HepG2 (cell line): ENCODE data around the gene DDX3Y. TPM values are rescaled to one million over a fixed set of nuclear protein-coding genes. Genes with fewer than 3 reads are reported as not detected.

ENCODE experiments used
- GMEB1 ChIP-seq: sonication (generic); formaldehyde crosslinking; IDR thresholded peaks from 2 replicates; pipeline ENCODE4 v1.5.1; 2020; ENCODE audit warnings: missing genetic modification reagents, mild to moderate bottlenecking, borderline replicate concordance
- HNF4A ChIP-seq: sonication (generic); formaldehyde crosslinking; IDR thresholded peaks from 2 replicates; pipeline ENCODE4 v1.4.0; 2020; ENCODE audit warnings: missing genetic modification reagents
- NFYC ChIP-seq: IDR thresholded peaks from 2 replicates; pipeline ENCODE4 v1.6.1; 2016; ENCODE audit warnings: missing genetic modification reagents, missing compliant biosample characterization
- PAX8 ChIP-seq: sonication (generic); formaldehyde crosslinking; IDR thresholded peaks from 2 replicates; pipeline ENCODE4 v1.8.0; 2022; ENCODE audit warnings: mild to moderate bottlenecking, missing genetic modification reagents, borderline replicate concordance
- PHF8 ChIP-seq: sonication (generic); formaldehyde crosslinking; IDR thresholded peaks from 2 replicates; pipeline ENCODE4 v1.5.0; 2020; ENCODE audit warnings: missing genetic modification reagents
- POLR2G ChIP-seq: fragments of 200-400 bp; formaldehyde crosslinking; IDR thresholded peaks from 2 replicates; pipeline ENCODE4 v1.6.1; 2018; ENCODE audit warnings: mild to moderate bottlenecking, low read depth, low read length, moderate library complexity
- RBFOX2 ChIP-seq: fragments of 200-400 bp; formaldehyde crosslinking; IDR thresholded peaks from 2 replicates; pipeline ENCODE4 v1.6.1; 2017; ENCODE audit warnings: low read depth, mild to moderate bottlenecking, low read length
- RFX3 ChIP-seq: IDR thresholded peaks from 2 replicates; pipeline ENCODE4 v1.6.1; 2016; ENCODE audit warnings: missing biosample characterization, missing genetic modification reagents
- SP1 ChIP-seq, 2 experiments: fragments of 450-650 bp in 1 of 2; sonication (generic) in 1 of 2; formaldehyde crosslinking in 1 of 2; IDR thresholded peaks; 2 replicates each; pipeline versions ENCODE4 v1.4.0 to v1.6.1; 2016 to 2020; ENCODE audit warnings: missing genetic modification reagents in 1 of 2
- TBL1XR1 ChIP-seq: fragments of 150-350 bp; IDR thresholded peaks from 2 replicates; pipeline ENCODE4 v1.6.1; 2014; ENCODE audit warnings: borderline replicate concordance, low read length; ENCODE audit not compliant: partially characterized antibody
- THAP11 ChIP-seq: IDR thresholded peaks from 2 replicates; pipeline ENCODE4 v1.6.1; 2016; ENCODE audit warnings: missing biosample characterization, missing genetic modification reagents
- TMF1 ChIP-seq: sonication (generic); formaldehyde crosslinking; IDR thresholded peaks from 2 replicates; pipeline ENCODE4 v1.8.1; 2022; ENCODE audit warnings: low read depth, missing genetic modification reagents
- ZBTB25 ChIP-seq: IDR thresholded peaks from 2 replicates; pipeline ENCODE4 v1.6.1; 2018; ENCODE audit warnings: missing genetic modification reagents
- ZNF224 ChIP-seq: sonication (generic); formaldehyde crosslinking; IDR thresholded peaks from 2 replicates; pipeline ENCODE4 v1.5.0; 2020; ENCODE audit warnings: mild to moderate bottlenecking, missing genetic modification reagents
- ZNF687 ChIP-seq: sonication (generic); formaldehyde crosslinking; IDR thresholded peaks from 2 replicates; pipeline ENCODE4 v1.5.1; 2020; ENCODE audit warnings: mild to moderate bottlenecking, missing genetic modification reagents, moderate library complexity
- polyA plus RNA-seq, 8 experiments: library from polyadenylated mRNA; depleted of rRNA in 3 of 8; stranded (reverse) in 7 of 8; unstranded in 1 of 8; fragments of >200 nt; fragmentation: Illumina TruSeq in 4 of 8; extraction: Trizol in 4 of 8; gene quantifications; 2 replicates each; pipeline versions ENCODE4 v1.2.1 to v1.2.3, GENCODE V29; 2011 to 2016; ENCODE audit warnings: low read depth in 4 of 8, missing spikeins in 1 of 8, mixed read lengths in 1 of 8; ENCODE audit not compliant: insufficient read depth in 1 of 8
- total RNA-seq, 5 experiments: library from RNA; depleted of rRNA; stranded (reverse); fragments of >200 nt; fragmentation: Illumina TruSeq; extraction: Trizol; gene quantifications; 2 replicates each; pipeline ENCODE4 v1.2.3, GENCODE V29; 2016; ENCODE audit warnings: low read depth in 1 of 5
- TF ChIP-seq, protein P1 (sequence below): sonication (generic); IDR thresholded peaks from 2 replicates; pipeline ENCODE4 v1.6.1; 2016; ENCODE audit warnings: low read depth, borderline replicate concordance
- TF ChIP-seq, protein P2 (sequence below): IDR thresholded peaks from 2 replicates; pipeline ENCODE4 v1.6.1; 2016; ENCODE audit warnings: low read depth
- TF ChIP-seq, protein P3 (sequence below): IDR thresholded peaks from 2 replicates; pipeline ENCODE4 v1.6.1; 2016; ENCODE audit warnings: missing genetic modification reagents, missing compliant biosample characterization

The DDX3Y gene
- total and polyA plus RNA-seq, 2 of the 13 experiments (the other 11 are each of a cell fraction or from before 2014, with no cell fraction given) = 112 to 113 TPM

DNA sequence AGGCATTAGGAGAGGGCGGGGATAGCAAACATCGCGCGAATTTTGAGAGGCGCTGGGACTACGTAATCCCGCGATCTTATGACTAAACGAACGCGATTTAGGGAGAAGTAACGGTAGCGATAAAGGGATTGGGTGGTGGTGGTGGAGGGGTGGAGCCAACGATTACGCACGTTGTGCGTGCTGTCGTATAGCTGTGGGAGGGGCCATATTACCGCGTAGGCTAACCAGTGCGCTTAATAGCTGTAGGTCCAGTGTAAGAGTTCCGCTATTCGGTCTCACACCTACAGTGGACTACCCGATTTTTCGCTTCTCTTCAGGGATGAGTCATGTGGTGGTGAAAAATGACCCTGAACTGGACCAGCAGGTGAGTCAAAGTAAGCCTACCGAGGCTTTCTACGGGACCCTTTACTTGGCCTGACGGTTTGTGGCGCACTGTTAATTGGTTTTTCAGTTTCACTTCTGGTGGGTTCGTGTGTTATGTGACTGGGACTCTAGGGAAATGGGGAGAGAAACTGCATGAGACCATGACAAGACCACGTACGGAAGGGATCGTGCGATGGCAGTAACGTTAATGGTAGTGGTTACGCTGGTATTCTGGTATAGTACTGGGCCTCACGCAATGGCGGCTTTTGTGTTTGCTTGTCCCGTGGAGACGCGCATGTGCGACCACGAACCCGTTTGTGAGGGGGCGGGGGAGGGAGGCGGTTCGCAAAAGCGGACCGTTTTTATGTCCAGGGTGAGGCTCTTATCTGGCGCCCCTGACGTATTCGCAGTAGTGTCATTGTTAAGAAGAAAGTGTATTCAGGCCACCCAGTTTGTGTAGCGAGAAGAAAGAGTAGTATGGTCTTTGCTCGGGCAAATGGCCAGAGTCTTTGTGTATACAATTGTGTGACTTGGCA lies at the start of gene DDX3Y (continued):
- TF ChIP-seq GMEB1 (CRISPR knock-in tag) (peak; percentile 92), RBFOX2 (peak; percentile 43; the same call in 1 of the 2 replicates), TMF1 (CRISPR knock-in tag) (no peak), RFX3 (CRISPR knock-in tag) (no peak), PHF8 (CRISPR knock-in tag) (peak; percentile 69; the same call in 1 of the 2 replicates), ZBTB25 (CRISPR knock-in tag) (0 out of 2 replicates have a peak, but pooled peaks have one; percentile 17), HNF4A (no peak), PAX8 (CRISPR knock-in tag) (no peak), POLR2G (peak; percentile 85), ZNF687 (CRISPR knock-in tag) (peak; percentile 58; the same call in 1 of the 2 replicates), NFYC (CRISPR knock-in tag) (peak; percentile 46; the same call in 1 of the 2 replicates), ZNF224 (no peak), THAP11 (CRISPR knock-in tag) (peak; percentile 37; the same call in 1 of the 2 replicates), SP1 (IDR thresholded peaks at IDR 0.05) (no peak), SP1 (CRISPR knock-in tag; IDR thresholded peaks at IDR 0.05) (peak; percentile 54), TBL1XR1 (peak; percentile 47)
- TF ChIP-seq, protein P1, sequence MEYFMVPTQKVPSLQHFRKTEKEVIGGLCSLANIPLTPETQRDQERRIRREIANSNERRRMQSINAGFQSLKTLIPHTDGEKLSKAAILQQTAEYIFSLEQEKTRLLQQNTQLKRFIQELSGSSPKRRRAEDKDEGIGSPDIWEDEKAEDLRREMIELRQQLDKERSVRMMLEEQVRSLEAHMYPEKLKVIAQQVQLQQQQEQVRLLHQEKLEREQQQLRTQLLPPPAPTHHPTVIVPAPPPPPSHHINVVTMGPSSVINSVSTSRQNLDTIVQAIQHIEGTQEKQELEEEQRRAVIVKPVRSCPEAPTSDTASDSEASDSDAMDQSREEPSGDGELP = no peak
- TF ChIP-seq, protein P2, sequence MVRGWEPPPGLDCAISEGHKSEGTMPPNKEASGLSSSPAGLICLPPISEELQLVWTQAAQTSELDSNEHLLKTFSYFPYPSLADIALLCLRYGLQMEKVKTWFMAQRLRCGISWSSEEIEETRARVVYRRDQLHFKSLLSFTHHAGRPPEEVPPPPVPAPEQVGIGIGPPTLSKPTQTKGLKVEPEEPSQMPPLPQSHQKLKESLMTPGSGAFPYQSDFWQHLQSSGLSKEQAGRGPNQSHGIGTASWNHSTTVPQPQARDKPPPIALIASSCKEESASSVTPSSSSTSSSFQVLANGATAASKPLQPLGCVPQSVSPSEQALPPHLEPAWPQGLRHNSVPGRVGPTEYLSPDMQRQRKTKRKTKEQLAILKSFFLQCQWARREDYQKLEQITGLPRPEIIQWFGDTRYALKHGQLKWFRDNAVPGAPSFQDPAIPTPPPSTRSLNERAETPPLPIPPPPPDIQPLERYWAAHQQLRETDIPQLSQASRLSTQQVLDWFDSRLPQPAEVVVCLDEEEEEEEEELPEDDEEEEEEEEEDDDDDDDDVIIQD (CRISPR knock-in tag) = peak; percentile 95; the same call in 1 of the 2 replicates
- TF ChIP-seq, protein P3, sequence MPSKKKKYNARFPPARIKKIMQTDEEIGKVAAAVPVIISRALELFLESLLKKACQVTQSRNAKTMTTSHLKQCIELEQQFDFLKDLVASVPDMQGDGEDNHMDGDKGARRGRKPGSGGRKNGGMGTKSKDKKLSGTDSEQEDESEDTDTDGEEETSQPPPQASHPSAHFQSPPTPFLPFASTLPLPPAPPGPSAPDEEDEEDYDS (CRISPR knock-in tag) = peak; percentile 89
